PC-9 (cell line): Measurements from ENCODE around the gene ZNF75A.

Source experiments
- CTCF ChIP-seq: fragments of 200-600 bp; sonication (generic); conservative IDR thresholded peaks from 2 replicates; pipeline ENCODE4 v1.6.1; 2017; ENCODE audit warnings: mixed run types, antibody characterized with exemption, mild to moderate bottlenecking, moderate library complexity
- EZH2 ChIP-seq: fragments of 200-600 bp; sonication (generic); IDR thresholded peaks from 2 replicates; pipeline ENCODE4 v1.8.0; 2017; ENCODE audit warnings: antibody characterized with exemption, low read depth

- TF ChIP-seq CTCF (no peak), EZH2 (no peak)
Observed at GRCh38 chr16:3362931-3363330, 57.6 kb downstream of the ZNF75A start.
